SK-N-SH treated with all-trans-retinoic acid at 6 μM for 48 hours (cell line): Measurements from ENCODE around the gene CRYM.
"Not testable (repeated sequence)": the region's sequence is repeated elsewhere in the genome, so short reads cannot be mapped to it uniquely, and the experiment has no call there.

Experiments
- ATAC-seq: fragments of 200-7000 bp; cut with Tn5 transposase; 3 replicates; pipeline ENCODE4 v1.9.1; 2020; ENCODE audit warnings: mild to moderate bottlenecking, moderate library complexity
- ARNTL ChIP-seq: fragments of 450-650 bp; formaldehyde crosslinking; IDR thresholded peaks from 2 replicates; pipeline ENCODE4 v1.5.0; 2020; ENCODE audit warnings: low read depth, mild to moderate bottlenecking, moderate library complexity, borderline replicate concordance
- CSDC2 ChIP-seq: fragments of 250-450 bp; sonication (Bioruptor Pico); IDR thresholded peaks from 2 replicates; pipeline ENCODE4 v1.5.0; 2020; ENCODE audit warnings: mild to moderate bottlenecking, moderate library complexity
- ESRRG ChIP-seq: fragments of 250-450 bp; sonication (Bioruptor Pico); IDR thresholded peaks from 2 replicates; pipeline ENCODE4 v1.6.1; 2021; ENCODE audit warnings: mild to moderate bottlenecking
- ISL1 ChIP-seq: fragments of 250-450 bp; sonication (Bioruptor Pico); IDR thresholded peaks from 2 replicates; pipeline ENCODE4 v2.1.2; 2022; ENCODE audit warnings: mild to moderate bottlenecking, moderate library complexity
- OSR1 ChIP-seq: fragments of 250-450 bp; sonication (Bioruptor Pico); IDR thresholded peaks from 2 replicates; pipeline ENCODE4 v1.8.0; 2022; ENCODE audit warnings: moderate library complexity, mild to moderate bottlenecking, inconsistent platforms
- PPARA ChIP-seq: fragments of 250-450 bp; sonication (Bioruptor Pico); IDR thresholded peaks from 2 replicates; pipeline ENCODE4 v1.5.0; 2020; ENCODE audit warnings: mild to moderate bottlenecking, borderline replicate concordance
- TOX ChIP-seq: fragments of 250-450 bp; sonication (Bioruptor Pico); IDR thresholded peaks from 2 replicates; pipeline ENCODE4 v1.8.0; 2021; ENCODE audit warnings: mild to moderate bottlenecking, moderate library complexity, borderline replicate concordance
- ZFP3 ChIP-seq: fragments of 250-450 bp; sonication (Bioruptor Pico); IDR thresholded peaks from 2 replicates; pipeline ENCODE4 v1.5.0; 2020; ENCODE audit warnings: mild to moderate bottlenecking, moderate library complexity
- ZFP30 ChIP-seq: fragments of 450-650 bp; formaldehyde crosslinking; IDR thresholded peaks from 2 replicates; pipeline ENCODE4 v1.5.0; 2022; ENCODE audit warnings: mild to moderate bottlenecking, moderate library complexity
- ZNF565 ChIP-seq: fragments of 450-650 bp; formaldehyde crosslinking; conservative IDR thresholded peaks from 2 replicates; pipeline ENCODE4 v1.5.0; 2020; ENCODE audit warnings: low read depth, mild to moderate bottlenecking, moderate library complexity
- ZNF70 ChIP-seq: fragments of 450-650 bp; formaldehyde crosslinking; IDR thresholded peaks from 2 replicates; pipeline ENCODE4 v1.5.0; 2020; ENCODE audit warnings: mild to moderate bottlenecking, moderate library complexity
- ZNF8 ChIP-seq: fragments of 450-650 bp; formaldehyde crosslinking; IDR thresholded peaks from 2 replicates; pipeline ENCODE4 v1.5.0; 2020; ENCODE audit warnings: mild to moderate bottlenecking, moderate library complexity
- TF ChIP-seq, protein P1 (sequence below): fragments of 250-450 bp; sonication (Bioruptor Pico); IDR thresholded peaks from 2 replicates; pipeline ENCODE4 v1.5.0; 2020; ENCODE audit warnings: mild to moderate bottlenecking, moderate library complexity
- TF ChIP-seq, protein P2 (sequence below): fragments of 250-450 bp; sonication (Bioruptor Pico); IDR thresholded peaks from 2 replicates; pipeline ENCODE4 v1.5.1; 2020; ENCODE audit warnings: low read depth, mild to moderate bottlenecking, moderate library complexity
- TF ChIP-seq, protein P3 (sequence below): fragments of 250-450 bp; sonication (Bioruptor Pico); IDR thresholded peaks from 2 replicates; pipeline ENCODE4 v1.8.0; 2021; ENCODE audit warnings: low read depth, mild to moderate bottlenecking, moderate library complexity, borderline replicate concordance
- TF ChIP-seq, protein P4 (sequence below): fragments of 250-450 bp; sonication (Bioruptor Pico); IDR thresholded peaks from 2 replicates; pipeline ENCODE4 v1.5.1; 2021; ENCODE audit warnings: mild to moderate bottlenecking, moderate library complexity
- TF ChIP-seq, protein P5 (sequence below): fragments of 250-450 bp; sonication (Bioruptor Pico); IDR thresholded peaks from 2 replicates; pipeline ENCODE4 v1.8.0; 2020; ENCODE audit warnings: mild to moderate bottlenecking, moderate library complexity, borderline replicate concordance

The CRYM gene

DNA sequence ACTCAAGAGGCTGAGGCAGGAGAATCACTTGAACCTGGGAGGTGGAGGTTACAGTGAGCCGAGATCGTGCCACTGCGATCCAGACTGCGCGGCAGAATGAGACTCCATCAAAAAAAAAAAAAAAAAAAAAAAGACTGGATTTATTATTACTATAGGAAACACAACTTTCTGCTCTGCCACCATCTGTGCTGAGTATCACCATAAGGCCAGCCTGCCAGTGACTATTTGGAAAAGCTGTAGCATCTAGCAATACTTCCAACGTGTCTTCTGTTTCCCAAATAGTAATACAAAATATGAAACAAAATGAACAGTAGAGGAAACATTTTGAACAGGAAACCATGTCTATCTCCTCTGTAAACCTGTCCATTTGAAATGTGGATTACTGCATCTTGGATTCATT is 43.6 kb upstream of the CRYM start:
- TF ChIP-seq ARNTL (no peak), ZFP3 (CRISPR knock-in tag) (no peak), OSR1 (CRISPR knock-in tag) (no peak), ZNF8 (CRISPR knock-in tag) (no peak), ZNF70 (CRISPR knock-in tag) (no peak), ISL1 (no peak)
- TF ChIP-seq, protein P1, sequence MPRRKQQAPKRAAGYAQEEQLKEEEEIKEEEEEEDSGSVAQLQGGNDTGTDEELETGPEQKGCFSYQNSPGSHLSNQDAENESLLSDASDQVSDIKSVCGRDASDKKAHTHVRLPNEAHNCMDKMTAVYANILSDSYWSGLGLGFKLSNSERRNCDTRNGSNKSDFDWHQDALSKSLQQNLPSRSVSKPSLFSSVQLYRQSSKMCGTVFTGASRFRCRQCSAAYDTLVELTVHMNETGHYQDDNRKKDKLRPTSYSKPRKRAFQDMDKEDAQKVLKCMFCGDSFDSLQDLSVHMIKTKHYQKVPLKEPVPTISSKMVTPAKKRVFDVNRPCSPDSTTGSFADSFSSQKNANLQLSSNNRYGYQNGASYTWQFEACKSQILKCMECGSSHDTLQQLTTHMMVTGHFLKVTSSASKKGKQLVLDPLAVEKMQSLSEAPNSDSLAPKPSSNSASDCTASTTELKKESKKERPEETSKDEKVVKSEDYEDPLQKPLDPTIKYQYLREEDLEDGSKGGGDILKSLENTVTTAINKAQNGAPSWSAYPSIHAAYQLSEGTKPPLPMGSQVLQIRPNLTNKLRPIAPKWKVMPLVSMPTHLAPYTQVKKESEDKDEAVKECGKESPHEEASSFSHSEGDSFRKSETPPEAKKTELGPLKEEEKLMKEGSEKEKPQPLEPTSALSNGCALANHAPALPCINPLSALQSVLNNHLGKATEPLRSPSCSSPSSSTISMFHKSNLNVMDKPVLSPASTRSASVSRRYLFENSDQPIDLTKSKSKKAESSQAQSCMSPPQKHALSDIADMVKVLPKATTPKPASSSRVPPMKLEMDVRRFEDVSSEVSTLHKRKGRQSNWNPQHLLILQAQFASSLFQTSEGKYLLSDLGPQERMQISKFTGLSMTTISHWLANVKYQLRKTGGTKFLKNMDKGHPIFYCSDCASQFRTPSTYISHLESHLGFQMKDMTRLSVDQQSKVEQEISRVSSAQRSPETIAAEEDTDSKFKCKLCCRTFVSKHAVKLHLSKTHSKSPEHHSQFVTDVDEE (CRISPR knock-in tag) = no peak
- TF ChIP-seq, protein P2, sequence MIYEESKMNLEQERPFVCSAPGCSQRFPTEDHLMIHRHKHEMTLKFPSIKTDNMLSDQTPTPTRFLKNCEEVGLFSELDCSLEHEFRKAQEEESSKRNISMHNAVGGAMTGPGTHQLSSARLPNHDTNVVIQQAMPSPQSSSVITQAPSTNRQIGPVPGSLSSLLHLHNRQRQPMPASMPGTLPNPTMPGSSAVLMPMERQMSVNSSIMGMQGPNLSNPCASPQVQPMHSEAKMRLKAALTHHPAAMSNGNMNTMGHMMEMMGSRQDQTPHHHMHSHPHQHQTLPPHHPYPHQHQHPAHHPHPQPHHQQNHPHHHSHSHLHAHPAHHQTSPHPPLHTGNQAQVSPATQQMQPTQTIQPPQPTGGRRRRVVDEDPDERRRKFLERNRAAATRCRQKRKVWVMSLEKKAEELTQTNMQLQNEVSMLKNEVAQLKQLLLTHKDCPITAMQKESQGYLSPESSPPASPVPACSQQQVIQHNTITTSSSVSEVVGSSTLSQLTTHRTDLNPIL = no peak
- ATAC-seq = no peak

DNA sequence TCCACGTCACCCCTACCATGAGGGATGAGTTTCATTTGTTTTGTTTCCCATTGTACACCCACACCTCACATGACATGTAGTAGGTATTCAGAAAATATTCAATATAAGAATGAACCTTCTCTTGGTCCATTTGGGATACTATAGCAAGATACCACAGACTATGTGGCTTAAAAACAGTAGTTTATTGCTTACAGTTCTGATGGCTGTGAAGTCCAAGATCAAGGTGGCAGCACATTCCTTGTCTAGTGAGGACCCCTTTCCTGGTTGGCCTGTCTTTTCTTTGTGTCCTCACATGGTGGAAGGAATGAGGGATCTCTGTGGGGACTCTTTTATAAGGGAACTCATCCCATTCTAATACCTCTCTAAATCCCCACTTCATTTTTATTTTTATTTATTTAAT is 36.2 kb upstream of the CRYM start:
- no peak for TF ChIP-seq ZFP3 (CRISPR knock-in tag)
- no peak for TF ChIP-seq ZNF565 (CRISPR knock-in tag)
- TF ChIP-seq, protein P1 (CRISPR knock-in tag) = no peak
- no peak for TF ChIP-seq ZNF70 (CRISPR knock-in tag)
- TF ChIP-seq TOX (CRISPR knock-in tag) = no peak
- TF ChIP-seq ESRRG = no peak
- no peak for TF ChIP-seq ISL1
- TF ChIP-seq ZFP30 = no peak
- no peak for TF ChIP-seq PPARA
- TF ChIP-seq CSDC2 (CRISPR knock-in tag) = no peak
- TF ChIP-seq, protein P3, sequence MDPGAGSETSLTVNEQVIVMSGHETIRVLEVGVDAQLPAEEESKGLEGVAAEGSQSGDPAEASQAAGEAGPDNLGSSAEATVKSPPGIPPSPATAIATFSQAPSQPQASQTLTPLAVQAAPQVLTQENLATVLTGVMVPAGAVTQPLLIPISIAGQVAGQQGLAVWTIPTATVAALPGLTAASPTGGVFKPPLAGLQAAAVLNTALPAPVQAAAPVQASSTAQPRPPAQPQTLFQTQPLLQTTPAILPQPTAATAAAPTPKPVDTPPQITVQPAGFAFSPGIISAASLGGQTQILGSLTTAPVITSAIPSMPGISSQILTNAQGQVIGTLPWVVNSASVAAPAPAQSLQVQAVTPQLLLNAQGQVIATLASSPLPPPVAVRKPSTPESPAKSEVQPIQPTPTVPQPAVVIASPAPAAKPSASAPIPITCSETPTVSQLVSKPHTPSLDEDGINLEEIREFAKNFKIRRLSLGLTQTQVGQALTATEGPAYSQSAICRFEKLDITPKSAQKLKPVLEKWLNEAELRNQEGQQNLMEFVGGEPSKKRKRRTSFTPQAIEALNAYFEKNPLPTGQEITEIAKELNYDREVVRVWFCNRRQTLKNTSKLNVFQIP = no peak
- TF ChIP-seq, protein P4, sequence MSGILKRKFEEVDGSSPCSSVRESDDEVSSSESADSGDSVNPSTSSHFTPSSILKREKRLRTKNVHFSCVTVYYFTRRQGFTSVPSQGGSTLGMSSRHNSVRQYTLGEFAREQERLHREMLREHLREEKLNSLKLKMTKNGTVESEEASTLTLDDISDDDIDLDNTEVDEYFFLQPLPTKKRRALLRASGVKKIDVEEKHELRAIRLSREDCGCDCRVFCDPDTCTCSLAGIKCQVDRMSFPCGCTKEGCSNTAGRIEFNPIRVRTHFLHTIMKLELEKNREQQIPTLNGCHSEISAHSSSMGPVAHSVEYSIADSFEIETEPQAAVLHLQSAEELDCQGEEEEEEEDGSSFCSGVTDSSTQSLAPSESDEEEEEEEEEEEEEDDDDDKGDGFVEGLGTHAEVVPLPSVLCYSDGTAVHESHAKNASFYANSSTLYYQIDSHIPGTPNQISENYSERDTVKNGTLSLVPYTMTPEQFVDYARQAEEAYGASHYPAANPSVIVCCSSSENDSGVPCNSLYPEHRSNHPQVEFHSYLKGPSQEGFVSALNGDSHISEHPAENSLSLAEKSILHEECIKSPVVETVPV (CRISPR knock-in tag) = no peak
- no peak for TF ChIP-seq ARNTL
- TF ChIP-seq, protein P5, sequence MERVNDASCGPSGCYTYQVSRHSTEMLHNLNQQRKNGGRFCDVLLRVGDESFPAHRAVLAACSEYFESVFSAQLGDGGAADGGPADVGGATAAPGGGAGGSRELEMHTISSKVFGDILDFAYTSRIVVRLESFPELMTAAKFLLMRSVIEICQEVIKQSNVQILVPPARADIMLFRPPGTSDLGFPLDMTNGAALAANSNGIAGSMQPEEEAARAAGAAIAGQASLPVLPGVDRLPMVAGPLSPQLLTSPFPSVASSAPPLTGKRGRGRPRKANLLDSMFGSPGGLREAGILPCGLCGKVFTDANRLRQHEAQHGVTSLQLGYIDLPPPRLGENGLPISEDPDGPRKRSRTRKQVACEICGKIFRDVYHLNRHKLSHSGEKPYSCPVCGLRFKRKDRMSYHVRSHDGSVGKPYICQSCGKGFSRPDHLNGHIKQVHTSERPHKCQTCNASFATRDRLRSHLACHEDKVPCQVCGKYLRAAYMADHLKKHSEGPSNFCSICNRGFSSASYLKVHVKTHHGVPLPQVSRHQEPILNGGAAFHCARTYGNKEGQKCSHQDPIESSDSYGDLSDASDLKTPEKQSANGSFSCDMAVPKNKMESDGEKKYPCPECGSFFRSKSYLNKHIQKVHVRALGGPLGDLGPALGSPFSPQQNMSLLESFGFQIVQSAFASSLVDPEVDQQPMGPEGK (CRISPR knock-in tag) = no peak
- no peak for ATAC-seq

DNA sequence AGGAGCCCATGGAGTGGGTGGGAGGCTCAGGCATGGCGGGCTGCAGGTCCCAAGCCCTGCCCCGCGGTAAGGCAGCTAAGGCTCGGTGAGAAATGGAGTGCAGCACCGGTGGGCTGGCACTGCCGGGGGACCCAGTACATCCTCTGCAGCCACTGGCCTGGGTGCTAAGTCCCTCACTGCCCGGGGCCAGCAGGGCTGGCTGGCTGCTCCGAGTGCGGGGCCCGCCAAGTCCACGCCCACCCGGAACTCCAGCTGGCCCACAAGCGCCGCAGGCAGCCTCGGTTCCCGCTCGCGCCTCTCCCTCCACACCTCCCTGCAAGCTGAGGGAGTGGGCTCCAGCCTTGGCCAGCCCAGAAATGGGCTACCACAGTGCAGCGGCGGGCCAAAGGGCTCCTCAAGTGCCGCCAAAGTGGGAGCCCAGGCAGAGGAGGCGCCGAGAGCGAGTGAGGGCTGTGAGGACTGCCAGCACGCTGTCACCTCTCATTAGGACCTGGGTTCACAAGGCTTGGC is 34.8 kb upstream of the CRYM start:
- ATAC-seq = not testable (repeated sequence)

DNA sequence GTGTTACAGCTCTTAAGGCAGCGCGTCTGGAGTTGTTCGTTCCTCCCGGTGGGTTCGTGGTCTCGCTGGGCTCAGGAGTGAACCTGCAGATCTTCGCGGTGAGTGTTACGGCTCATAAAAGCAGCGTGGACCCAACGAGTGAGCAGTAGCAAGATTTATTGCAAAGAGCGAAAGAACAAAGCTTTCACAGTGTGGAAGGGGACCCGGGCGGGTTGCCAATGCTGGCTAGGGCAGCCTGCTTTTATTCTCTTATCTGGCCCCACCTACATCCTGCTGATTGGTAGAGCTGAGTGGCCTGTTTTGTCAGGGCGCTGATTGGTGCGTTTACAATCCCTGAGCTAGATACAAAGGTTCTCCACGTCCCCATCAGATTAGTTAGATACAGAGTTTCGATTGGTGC is 34.0 kb upstream of the CRYM start:
- not testable (repeated sequence) for ATAC-seq

DNA sequence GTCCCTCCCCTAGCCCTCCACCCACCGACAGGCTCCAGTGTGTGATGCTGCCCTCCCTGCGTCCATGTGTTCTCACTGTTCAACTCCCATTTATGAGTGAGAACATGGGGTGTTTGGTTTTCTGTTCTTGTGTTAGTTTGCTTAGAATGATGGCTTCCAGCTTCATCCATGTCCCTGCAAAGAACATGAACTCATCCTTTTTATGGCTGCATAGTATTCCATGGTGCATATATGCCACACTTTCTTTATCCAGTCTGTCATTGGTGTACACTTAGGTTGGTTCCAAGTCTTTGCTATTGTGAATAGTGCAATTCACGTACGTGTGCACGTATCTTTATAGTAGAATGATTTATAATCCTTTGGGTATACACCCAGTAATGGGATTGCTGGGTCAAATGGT is 28.6 kb upstream of the CRYM start:
- not testable (repeated sequence) for ATAC-seq
